T-helper 2 cell treated with Interferon-gamma antibody and Interleukin-4, amounts not matched to agents 5 μg/mL and 100 μg/mL, for 36 hours (primary cell): Measurements from ENCODE around the gene GLIS2.

Source experiments
- DNase-seq: peaks from one replicate; pipeline ENCODE4 v3.0.0; 2021; ENCODE audit warnings: low spot score
- H3K27ac Mint-ChIP-seq: one replicate; pipeline ENCODE4 v1.8.0; 2021; ENCODE audit warnings: mild to moderate bottlenecking, mixed read lengths
- H3K27me3 Mint-ChIP-seq: one replicate; pipeline ENCODE4 v1.8.0; 2021; ENCODE audit warnings: low read depth, mixed read lengths
- H3K36me3 Mint-ChIP-seq: one replicate; pipeline ENCODE4 v1.8.0; 2021; ENCODE audit warnings: low read depth, mixed read lengths
- H3K4me1 Mint-ChIP-seq: one replicate; pipeline ENCODE4 v1.8.0; 2021; ENCODE audit warnings: low read depth, mixed read lengths
- H3K4me3 Mint-ChIP-seq: one replicate; pipeline ENCODE4 v1.8.0; 2022; ENCODE audit warnings: mild to moderate bottlenecking, moderate library complexity, mixed read lengths
- H3K9me3 Mint-ChIP-seq: one replicate; pipeline ENCODE4 v1.8.0; 2021; ENCODE audit warnings: mixed read lengths

Gene GLIS2

GRCh38 chr16:4385789-4386450 is 70.1 kb downstream of the GLIS2 start:
- Mint-ChIP-seq H3K4me3 (no peak overlapping the region), H3K27ac (no peak overlapping the region), H3K36me3 (peaks cover 15% of the 10 kb centered on the region), H3K4me1 (no peaks in the 10 kb centered on the region), H3K9me3 (no peaks in the 10 kb centered on the region), H3K27me3 (no peaks in the 10 kb centered on the region)
- DNase-seq, result no peak

- Mint-ChIP-seq H3K9me3 (no peaks in the 10 kb centered on the region), H3K27me3 (no peaks in the 10 kb centered on the region), H3K4me3 (no peak overlapping the region), H3K36me3 (peaks cover 15% of the 10 kb centered on the region), H3K4me1 (no peaks in the 10 kb centered on the region), H3K27ac (no peak overlapping the region)
- DNase-seq, result no peak
Measured at GRCh38 chr16:4386451-4386805, 70.6 kb downstream of the GLIS2 start.

DNA sequence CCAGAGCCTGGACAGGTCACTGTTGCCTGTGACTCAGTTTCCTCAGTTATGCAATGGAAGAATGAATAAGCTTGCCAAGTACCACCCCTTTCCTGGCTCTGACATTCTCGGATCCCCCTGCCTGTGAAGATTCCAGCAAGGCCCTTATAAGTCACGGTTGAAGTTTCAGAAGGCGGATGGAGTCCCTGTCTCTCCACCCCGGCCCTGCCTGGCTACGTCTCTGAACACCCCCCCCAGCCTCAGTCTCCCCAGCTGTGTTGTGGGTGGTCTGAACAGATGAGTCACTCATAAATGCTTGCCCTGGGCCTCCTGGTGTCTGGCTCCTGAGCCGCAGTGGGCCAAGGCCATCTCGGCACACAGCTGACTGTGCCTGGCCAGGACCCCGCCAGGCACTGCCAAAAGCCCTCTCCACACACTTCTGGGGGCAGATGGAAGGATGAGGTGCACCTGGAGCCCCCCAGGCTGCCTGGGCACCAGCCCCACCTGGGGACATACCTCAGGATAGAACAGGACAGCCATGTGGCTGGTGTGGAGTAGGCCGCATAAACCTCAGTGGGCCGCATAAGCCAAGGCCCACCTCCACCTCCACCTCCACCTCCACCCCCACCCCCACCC is 71.2 kb downstream of the GLIS2 start:
- no peak overlapping the region for H3K27ac Mint-ChIP-seq
- H3K9me3 Mint-ChIP-seq, result no peaks in the 10 kb centered on the region
- no peak for DNase-seq
- H3K27me3 Mint-ChIP-seq, result no peaks in the 10 kb centered on the region
- H3K36me3 Mint-ChIP-seq, result peaks cover 12% of the 10 kb centered on the region
- no peaks in the 10 kb centered on the region for H3K4me1 Mint-ChIP-seq
- H3K4me3 Mint-ChIP-seq, result no peak overlapping the region

DNA sequence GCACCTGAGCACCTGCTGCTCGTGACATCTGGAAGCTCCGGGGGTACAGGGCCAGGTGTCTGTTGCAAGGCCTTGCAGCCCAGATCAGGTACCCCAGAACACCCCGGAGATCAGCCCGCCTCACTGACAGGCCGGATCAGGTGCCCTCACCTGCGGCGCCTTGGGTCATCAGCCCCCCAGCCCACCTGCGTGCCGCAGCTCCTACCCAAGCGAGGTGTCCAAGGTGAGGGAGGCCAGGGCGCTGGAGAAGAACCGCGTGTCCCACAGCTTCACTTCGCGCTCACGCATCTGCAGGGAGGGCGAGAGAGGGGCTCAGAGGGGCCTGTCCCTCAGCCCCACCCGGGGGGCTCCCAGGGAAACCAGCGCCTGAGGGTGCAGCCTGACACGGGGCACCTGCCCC is 71.9 kb downstream of the GLIS2 start:
- no peak overlapping the region for H3K27ac Mint-ChIP-seq
- H3K4me3 Mint-ChIP-seq, result no peak overlapping the region
- H3K9me3 Mint-ChIP-seq, result no peaks in the 10 kb centered on the region
- no peaks in the 10 kb centered on the region for H3K4me1 Mint-ChIP-seq
- peaks cover 12% of the 10 kb centered on the region for H3K36me3 Mint-ChIP-seq
- no peaks in the 10 kb centered on the region for H3K27me3 Mint-ChIP-seq
- DNase-seq, result no peak

- no peak for DNase-seq
- Mint-ChIP-seq H3K4me1 (no peaks in the 10 kb centered on the region), H3K27ac (no peak overlapping the region), H3K9me3 (no peaks in the 10 kb centered on the region), H3K36me3 (peaks cover 13% of the 10 kb centered on the region), H3K4me3 (no peak overlapping the region), H3K27me3 (no peaks in the 10 kb centered on the region)
Measured at GRCh38 chr16:4388271-4389021, 72.6 kb downstream of the GLIS2 start.
